Measurements from ENCODE around the gene RUNX2.

DNA sequence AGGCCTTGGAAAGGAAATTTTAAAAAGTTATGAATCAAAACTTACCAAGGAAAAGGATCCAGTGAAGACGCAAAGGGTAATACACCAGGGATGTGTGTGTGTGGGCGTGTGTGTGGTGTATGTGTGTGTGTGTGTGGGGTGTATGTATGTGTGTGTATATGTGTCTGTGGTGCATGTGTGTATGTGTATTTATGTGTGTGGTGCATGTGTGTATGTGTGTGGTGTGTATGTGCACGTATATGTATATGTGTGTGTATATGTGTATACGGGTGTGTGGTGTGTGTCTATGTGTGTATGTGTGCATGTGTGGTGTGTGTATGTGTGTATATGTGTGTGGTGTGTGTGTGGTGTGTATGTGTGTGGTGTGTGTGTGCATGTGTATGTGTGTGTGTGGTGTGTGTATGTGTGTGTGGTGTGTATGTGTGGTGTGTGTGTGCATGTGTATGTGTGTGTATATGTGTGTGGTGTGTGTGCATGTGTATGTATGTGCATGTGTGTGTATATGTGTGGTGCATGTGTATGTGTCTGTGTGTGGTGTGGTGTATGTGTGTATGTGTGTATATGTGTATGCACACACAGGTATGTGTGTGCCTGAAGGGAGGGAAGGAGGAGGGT, 225.7 kb downstream of the RUNX2 start:
- TF ChIP-seq, protein P1, sequence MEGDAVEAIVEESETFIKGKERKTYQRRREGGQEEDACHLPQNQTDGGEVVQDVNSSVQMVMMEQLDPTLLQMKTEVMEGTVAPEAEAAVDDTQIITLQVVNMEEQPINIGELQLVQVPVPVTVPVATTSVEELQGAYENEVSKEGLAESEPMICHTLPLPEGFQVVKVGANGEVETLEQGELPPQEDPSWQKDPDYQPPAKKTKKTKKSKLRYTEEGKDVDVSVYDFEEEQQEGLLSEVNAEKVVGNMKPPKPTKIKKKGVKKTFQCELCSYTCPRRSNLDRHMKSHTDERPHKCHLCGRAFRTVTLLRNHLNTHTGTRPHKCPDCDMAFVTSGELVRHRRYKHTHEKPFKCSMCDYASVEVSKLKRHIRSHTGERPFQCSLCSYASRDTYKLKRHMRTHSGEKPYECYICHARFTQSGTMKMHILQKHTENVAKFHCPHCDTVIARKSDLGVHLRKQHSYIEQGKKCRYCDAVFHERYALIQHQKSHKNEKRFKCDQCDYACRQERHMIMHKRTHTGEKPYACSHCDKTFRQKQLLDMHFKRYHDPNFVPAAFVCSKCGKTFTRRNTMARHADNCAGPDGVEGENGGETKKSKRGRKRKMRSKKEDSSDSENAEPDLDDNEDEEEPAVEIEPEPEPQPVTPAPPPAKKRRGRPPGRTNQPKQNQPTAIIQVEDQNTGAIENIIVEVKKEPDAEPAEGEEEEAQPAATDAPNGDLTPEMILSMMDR (IDR thresholded peaks at IDR 0.05 in 4 of 5, conservative IDR thresholded peaks at IDR 0.05 in 1 of 5): no peak
- no peak for TF ChIP-seq POLR2A (IDR thresholded peaks at IDR 0.05)

Measured in gastrocnemius medialis (tissue), 4 donors.